Measurements from ENCODE around the gene DEPP1.

DNA sequence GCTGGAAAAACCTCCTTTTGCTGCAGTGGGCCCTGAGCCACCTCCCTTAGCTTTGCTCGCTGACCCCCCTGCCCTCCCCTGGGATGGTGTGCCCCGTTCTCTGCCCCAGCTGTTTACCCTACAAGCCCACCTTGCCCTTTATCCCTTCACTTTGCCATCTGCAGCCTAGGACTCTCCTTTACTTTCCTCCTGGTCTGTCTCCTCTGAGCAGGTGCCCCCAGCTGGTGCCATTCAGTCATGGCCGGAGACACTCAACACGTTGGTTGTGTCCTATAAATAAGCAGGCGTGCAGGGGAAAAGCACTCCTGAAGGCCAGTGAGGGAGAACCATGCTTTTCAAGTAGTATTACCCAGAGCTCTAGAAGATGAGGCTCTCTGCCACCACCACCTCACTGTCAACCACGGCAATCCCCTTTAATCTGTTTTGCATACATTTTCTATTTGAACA, 12.9 kb downstream of the DEPP1 start:
- TF ChIP-seq, protein P1, sequence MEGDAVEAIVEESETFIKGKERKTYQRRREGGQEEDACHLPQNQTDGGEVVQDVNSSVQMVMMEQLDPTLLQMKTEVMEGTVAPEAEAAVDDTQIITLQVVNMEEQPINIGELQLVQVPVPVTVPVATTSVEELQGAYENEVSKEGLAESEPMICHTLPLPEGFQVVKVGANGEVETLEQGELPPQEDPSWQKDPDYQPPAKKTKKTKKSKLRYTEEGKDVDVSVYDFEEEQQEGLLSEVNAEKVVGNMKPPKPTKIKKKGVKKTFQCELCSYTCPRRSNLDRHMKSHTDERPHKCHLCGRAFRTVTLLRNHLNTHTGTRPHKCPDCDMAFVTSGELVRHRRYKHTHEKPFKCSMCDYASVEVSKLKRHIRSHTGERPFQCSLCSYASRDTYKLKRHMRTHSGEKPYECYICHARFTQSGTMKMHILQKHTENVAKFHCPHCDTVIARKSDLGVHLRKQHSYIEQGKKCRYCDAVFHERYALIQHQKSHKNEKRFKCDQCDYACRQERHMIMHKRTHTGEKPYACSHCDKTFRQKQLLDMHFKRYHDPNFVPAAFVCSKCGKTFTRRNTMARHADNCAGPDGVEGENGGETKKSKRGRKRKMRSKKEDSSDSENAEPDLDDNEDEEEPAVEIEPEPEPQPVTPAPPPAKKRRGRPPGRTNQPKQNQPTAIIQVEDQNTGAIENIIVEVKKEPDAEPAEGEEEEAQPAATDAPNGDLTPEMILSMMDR (IDR thresholded peaks at IDR 0.05; ENCODE audit: low read depth, low read length) = no peak
- TF ChIP-seq POLR2A (IDR thresholded peaks at IDR 0.05; ENCODE audit: extremely low read depth, insufficient read length) = no peak
- TF ChIP-seq MYC (IDR thresholded peaks at IDR 0.05; ENCODE audit: low read depth, low read length) = no peak
- TF ChIP-seq, protein P2, sequence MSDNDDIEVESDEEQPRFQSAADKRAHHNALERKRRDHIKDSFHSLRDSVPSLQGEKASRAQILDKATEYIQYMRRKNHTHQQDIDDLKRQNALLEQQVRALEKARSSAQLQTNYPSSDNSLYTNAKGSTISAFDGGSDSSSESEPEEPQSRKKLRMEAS (IDR thresholded peaks at IDR 0.05; ENCODE audit: low read depth, low read length) = no peak
